ENCODE measurements around the gene ISG20L2.

ISG20L2 gene

GRCh38 chr1:156709031-156709430 lies 19.5 kb downstream of the ISG20L2 start:
- H3K4me1 ChIP-seq (ENCODE audit: insufficient read depth, insufficient read length), result peaks cover 37% of the 10 kb centered on the region
- peaks cover 3% of the 10 kb centered on the region for H3K36me3 ChIP-seq (ENCODE audit: insufficient read depth, insufficient read length, low read length)
- H3K27me3 ChIP-seq (ENCODE audit: insufficient read depth, insufficient read length), result no peaks in the 10 kb centered on the region
- TF ChIP-seq ZNF274 (IDR thresholded peaks at IDR 0.05; ENCODE audit: low read depth, low read length) (no peak), SUZ12 (IDR thresholded peaks at IDR 0.05; ENCODE audit: extremely low read depth, insufficient read depth, insufficient read length) (no peak), YY1 (IDR thresholded peaks at IDR 0.05; ENCODE audit: insufficient read depth, insufficient read length) (no peak)
- H3K4me3 ChIP-seq (ENCODE audit: insufficient read length, low read depth), result peak overlapping the region; percentile 1
- no peaks in the 10 kb centered on the region for H3K9me3 ChIP-seq (ENCODE audit: insufficient read depth, low read length)
- peak overlapping the region; percentile 96 for H3K9ac ChIP-seq (ENCODE audit: insufficient read length, low read depth)
- no peak for DNase-seq (ENCODE audit: low read depth, low spot score)

- H3K36me3 ChIP-seq (ENCODE audit: insufficient read depth, insufficient read length, low read length), result peaks cover 11% of the 10 kb centered on the region
- peaks cover 41% of the 10 kb centered on the region for H3K4me1 ChIP-seq (ENCODE audit: insufficient read depth, insufficient read length)
- H3K9me3 ChIP-seq (ENCODE audit: insufficient read depth, low read length), result no peaks in the 10 kb centered on the region
- no peaks in the 10 kb centered on the region for H3K27me3 ChIP-seq (ENCODE audit: insufficient read depth, insufficient read length)
- H3K9ac ChIP-seq (ENCODE audit: insufficient read length, low read depth), result peak overlapping the region; percentile 96
- TF ChIP-seq ZNF274 (IDR thresholded peaks at IDR 0.05; ENCODE audit: low read depth, low read length), result no peak
- no peak for TF ChIP-seq YY1 (IDR thresholded peaks at IDR 0.05; ENCODE audit: insufficient read depth, insufficient read length)
- TF ChIP-seq SUZ12 (IDR thresholded peaks at IDR 0.05; ENCODE audit: extremely low read depth, insufficient read depth, insufficient read length), result no peak
- DNase-seq (ENCODE audit: low read depth, low spot score), result no peak
- peak overlapping the region; percentile 91 for H3K4me3 ChIP-seq (ENCODE audit: insufficient read length, low read depth)
Observed at GRCh38 chr1:156708218-156708661, 20.3 kb downstream of the ISG20L2 start.

- peak overlapping the region; percentile 91 for H3K4me3 ChIP-seq (ENCODE audit: insufficient read length, low read depth)
- H3K36me3 ChIP-seq (ENCODE audit: insufficient read depth, insufficient read length, low read length), result peaks cover 17% of the 10 kb centered on the region
- H3K9ac ChIP-seq (ENCODE audit: insufficient read length, low read depth), result peak overlapping the region; percentile 96
- no peaks in the 10 kb centered on the region for H3K9me3 ChIP-seq (ENCODE audit: insufficient read depth, low read length)
- no peaks in the 10 kb centered on the region for H3K27me3 ChIP-seq (ENCODE audit: insufficient read depth, insufficient read length)
- TF ChIP-seq ZNF274 (IDR thresholded peaks at IDR 0.05; ENCODE audit: low read depth, low read length) (no peak), YY1 (IDR thresholded peaks at IDR 0.05; ENCODE audit: insufficient read depth, insufficient read length) (peak; percentile 24)
- H3K4me1 ChIP-seq (ENCODE audit: insufficient read depth, insufficient read length), result peaks cover 43% of the 10 kb centered on the region
- DNase-seq (ENCODE audit: low read depth, low spot score), result no peak
Observed at GRCh38 chr1:156707417-156708217, 20.9 kb downstream of the ISG20L2 start.

- DNase-seq (ENCODE audit: low read depth, low spot score), result no peak
- H3K9ac ChIP-seq (ENCODE audit: insufficient read length, low read depth), result peak overlapping the region; percentile 96
- TF ChIP-seq YY1 (IDR thresholded peaks at IDR 0.05; ENCODE audit: insufficient read depth, insufficient read length) (no peak), ZNF274 (IDR thresholded peaks at IDR 0.05; ENCODE audit: low read depth, low read length) (no peak)
- no peaks in the 10 kb centered on the region for H3K9me3 ChIP-seq (ENCODE audit: insufficient read depth, low read length)
- no peaks in the 10 kb centered on the region for H3K27me3 ChIP-seq (ENCODE audit: insufficient read depth, insufficient read length)
- H3K36me3 ChIP-seq (ENCODE audit: insufficient read depth, insufficient read length, low read length), result peaks cover 19% of the 10 kb centered on the region
- H3K4me1 ChIP-seq (ENCODE audit: insufficient read depth, insufficient read length), result peaks cover 37% of the 10 kb centered on the region
- peak overlapping the region; percentile 91 for H3K4me3 ChIP-seq (ENCODE audit: insufficient read length, low read depth)
Observed at GRCh38 chr1:156706657-156707416, 21.7 kb downstream of the ISG20L2 start.

- Histone ChIP-seq H3K27me3 (ENCODE audit: insufficient read depth, insufficient read length) (no peaks in the 10 kb centered on the region), H3K9me3 (ENCODE audit: insufficient read depth, low read length) (no peaks in the 10 kb centered on the region), H3K9ac (ENCODE audit: insufficient read length, low read depth) (peak overlapping the region; percentile 96), H3K4me3 (ENCODE audit: insufficient read length, low read depth) (peak overlapping the region; percentile 91), H3K36me3 (ENCODE audit: insufficient read depth, insufficient read length, low read length) (peaks cover 27% of the 10 kb centered on the region), H3K4me1 (ENCODE audit: insufficient read depth, insufficient read length) (peaks cover 40% of the 10 kb centered on the region)
- TF ChIP-seq SUZ12 (IDR thresholded peaks at IDR 0.05; ENCODE audit: extremely low read depth, insufficient read depth, insufficient read length) (no peak), YY1 (IDR thresholded peaks at IDR 0.05; ENCODE audit: insufficient read depth, insufficient read length) (no peak), ZNF274 (IDR thresholded peaks at IDR 0.05; ENCODE audit: low read depth, low read length) (no peak)
- DNase-seq (ENCODE audit: low read depth, low spot score), result peak; percentile 93
Observed at GRCh38 chr1:156705918-156706656, 22.5 kb downstream of the ISG20L2 start.

GRCh38 chr1:156705321-156705917 lies 23.1 kb downstream of the ISG20L2 start, which contains the start of gene CRABP2:
Gene CRABP2, minus strand, starts transcription at chr1:156705583. Its CDS starts 137 bp downstream, at chr1:156705446.
- Histone ChIP-seq H3K27me3 (ENCODE audit: insufficient read depth, insufficient read length) (no peaks in the 10 kb centered on the region), H3K4me1 (ENCODE audit: insufficient read depth, insufficient read length) (peaks cover 40% of the 10 kb centered on the region), H3K36me3 (ENCODE audit: insufficient read depth, insufficient read length, low read length) (peaks cover 34% of the 10 kb centered on the region), H3K9ac (ENCODE audit: insufficient read length, low read depth) (peak within 1 kb of the TSS; percentile 96), H3K9me3 (ENCODE audit: insufficient read depth, low read length) (no peaks in the 10 kb centered on the region), H3K4me3 (ENCODE audit: insufficient read length, low read depth) (peak within 1 kb of the TSS; percentile 91)
- DNase-seq (ENCODE audit: low read depth, low spot score), result no peak
- TF ChIP-seq YY1 (IDR thresholded peaks at IDR 0.05; ENCODE audit: insufficient read depth, insufficient read length), result no peak
- no peak for TF ChIP-seq SUZ12 (IDR thresholded peaks at IDR 0.05; ENCODE audit: extremely low read depth, insufficient read depth, insufficient read length)
- no peak for TF ChIP-seq ZNF274 (IDR thresholded peaks at IDR 0.05; ENCODE audit: low read depth, low read length)
